GM21360 (cell line): ENCODE data around the gene MTA3.
"Not testable (repeated sequence)": the region's sequence is repeated elsewhere in the genome, so short reads cannot be mapped to it uniquely, and the experiment has no call there.

ENCODE experiments used
- ATAC-seq: cut with Tn5 transposase; IDR thresholded peaks from one replicate; pipeline ENCODE4 v1.9.1; 2021; ENCODE audit warnings: mild to moderate bottlenecking, moderate library complexity; ENCODE audit not compliant: unreplicated experiment

The MTA3 gene

DNA sequence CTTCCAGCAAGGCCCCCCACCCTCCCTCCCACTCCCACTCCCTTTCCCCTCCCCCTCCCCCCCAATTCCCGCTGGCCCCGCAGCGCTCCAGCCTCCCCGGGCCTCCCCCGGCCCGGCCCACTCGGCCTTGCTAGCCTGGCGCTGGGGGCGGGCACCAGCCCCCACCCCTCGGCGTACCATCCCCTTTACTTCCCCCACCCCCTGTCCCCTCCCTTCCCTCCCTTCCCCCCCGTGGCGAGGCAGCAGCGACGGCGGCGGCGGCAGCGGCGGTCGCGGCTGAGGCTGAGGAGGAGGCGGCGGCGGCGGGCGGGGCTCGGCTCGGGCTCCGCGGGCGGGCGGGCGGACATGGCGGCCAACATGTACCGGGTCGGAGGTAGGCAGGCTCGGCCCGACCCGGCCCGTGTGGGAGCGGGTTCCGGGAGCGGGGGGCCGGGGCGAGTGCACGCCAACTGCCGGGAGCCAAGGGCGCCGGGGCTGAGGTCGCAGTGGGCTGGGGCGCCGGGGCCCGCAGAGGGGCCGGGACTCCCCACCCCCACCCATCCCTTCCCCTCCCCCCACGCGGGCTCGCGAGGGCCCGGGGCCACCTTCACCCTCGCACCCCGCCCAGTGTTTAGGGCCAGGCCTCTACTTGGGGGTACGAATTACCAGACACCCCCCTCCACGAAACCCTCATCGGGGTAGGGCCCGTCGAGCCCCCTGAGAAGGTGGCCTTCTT lies at the start of gene MTA3:
TSS of gene MTA3 (plus strand) at position 232 of the 715 bp plus-strand sequence. CDS start at position 346, 114 bp downstream.
- ATAC-seq = no peak

DNA sequence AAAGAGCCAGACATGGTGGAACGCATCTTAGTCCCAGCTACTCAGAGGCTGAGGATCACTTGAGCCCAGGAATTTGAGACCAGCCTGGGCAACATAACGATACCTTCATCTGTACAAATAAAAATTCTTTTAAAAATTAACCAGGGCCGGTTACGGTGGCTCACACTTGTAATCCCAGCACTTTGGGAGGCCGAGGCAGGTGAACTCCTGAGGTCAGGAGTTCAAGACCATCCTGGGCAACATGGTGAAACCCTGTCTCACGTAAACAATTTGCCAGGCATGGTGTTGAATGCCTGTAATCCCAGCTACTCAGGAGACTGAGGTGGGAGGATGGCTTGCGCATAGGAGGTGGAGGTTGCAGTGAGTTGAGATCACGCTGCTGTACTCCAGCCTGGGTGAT lies 48.8 kb upstream of the MTA3 start:
- ATAC-seq = no peak

DNA sequence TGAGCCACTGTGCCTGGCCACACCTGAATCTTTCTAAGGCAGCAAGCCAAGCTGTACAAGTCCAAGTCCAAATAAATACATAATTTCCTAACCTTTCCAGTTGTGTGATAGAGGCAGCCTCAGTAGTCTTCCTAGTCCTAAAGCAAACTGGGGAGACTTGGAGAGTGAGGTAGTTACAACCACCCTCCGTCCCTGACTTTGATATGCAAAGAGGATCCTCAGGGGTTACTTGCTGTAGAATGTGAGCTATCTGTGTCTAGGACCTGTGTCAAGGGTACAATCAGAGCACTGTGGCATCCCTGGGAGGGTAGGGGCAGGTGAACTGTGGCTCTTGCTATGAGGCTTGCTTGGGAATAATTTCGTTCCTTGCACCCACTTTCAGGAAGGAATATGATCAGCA lies 46.4 kb upstream of the MTA3 start:
- no peak for ATAC-seq

DNA sequence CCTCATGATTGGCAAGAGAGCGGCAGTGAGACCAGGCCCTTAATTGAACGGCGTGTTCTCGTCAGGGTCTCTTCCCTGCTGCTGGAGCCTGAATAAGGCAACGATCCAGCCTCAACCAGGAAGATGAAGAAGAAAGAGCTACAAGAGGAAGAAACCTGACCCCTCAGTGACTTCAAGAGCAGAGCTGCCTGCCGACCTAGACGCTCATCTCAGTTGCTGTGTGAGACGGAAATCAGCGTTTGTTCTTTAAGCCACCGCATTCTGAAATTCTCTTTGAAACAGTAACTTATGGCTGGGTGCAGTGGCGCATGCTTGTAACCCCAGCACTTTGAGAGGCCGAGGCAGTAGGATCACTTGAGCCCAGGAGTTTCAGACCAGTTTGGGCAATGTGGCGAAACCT lies 45.1 kb upstream of the MTA3 start:
- no peak for ATAC-seq

DNA sequence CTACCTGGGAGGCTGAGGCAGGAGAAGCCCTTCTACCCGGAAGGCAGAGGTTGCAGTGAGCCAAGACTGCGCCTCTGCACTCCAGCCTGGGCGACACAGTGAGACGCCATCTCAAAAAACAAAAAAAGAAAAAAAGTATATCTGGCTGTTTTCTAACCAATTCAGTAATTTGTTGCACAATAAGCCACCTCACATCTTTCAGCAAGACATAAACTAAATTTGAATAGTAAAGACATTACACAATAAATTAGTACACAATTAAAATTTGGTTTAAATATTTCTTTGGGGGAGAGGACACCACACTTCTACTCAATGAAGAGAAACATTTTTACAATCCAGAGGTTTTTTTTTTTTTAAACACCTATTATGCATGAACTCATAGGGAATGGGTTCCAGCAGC lies 36.0 kb upstream of the MTA3 start:
- no peak for ATAC-seq

DNA sequence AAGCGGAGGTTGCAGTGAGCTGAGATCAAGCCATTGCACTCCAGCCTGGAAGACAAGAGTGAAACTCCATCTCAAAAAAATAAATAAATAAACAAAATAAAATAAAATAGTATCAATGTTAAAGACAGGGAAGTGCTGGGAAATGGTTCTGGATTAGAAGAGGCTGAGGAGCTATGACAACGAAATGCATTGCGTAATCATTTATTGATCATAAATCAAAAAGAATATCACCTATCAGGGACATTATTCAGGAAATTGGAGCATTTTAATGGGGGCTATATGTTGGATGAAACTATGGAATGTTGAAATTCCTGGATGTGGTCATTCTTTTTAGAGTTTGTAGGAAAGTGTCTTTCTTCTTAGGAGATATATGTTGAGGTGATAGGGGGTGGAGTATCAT lies 30.9 kb upstream of the MTA3 start:
- no peak for ATAC-seq

DNA sequence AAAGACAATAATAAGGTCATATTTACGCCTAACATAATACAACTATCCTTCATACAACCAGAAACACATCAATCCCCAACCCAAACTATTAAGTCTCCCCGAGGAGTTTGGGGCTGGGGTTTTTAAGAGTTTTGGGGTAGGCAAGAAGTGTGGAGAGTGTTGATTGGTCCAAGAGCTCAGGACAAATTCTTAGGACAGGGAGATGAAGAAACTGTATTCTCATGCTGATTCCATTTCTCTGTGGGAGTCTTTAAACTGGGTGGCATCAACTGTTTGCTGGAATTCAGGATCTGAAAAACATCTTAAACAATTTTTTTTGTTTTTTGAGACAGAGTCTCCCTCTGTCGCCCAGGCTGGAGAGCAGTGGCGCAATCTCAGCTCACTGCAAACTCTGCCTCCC lies 25.6 kb upstream of the MTA3 start:
- no peak for ATAC-seq

DNA sequence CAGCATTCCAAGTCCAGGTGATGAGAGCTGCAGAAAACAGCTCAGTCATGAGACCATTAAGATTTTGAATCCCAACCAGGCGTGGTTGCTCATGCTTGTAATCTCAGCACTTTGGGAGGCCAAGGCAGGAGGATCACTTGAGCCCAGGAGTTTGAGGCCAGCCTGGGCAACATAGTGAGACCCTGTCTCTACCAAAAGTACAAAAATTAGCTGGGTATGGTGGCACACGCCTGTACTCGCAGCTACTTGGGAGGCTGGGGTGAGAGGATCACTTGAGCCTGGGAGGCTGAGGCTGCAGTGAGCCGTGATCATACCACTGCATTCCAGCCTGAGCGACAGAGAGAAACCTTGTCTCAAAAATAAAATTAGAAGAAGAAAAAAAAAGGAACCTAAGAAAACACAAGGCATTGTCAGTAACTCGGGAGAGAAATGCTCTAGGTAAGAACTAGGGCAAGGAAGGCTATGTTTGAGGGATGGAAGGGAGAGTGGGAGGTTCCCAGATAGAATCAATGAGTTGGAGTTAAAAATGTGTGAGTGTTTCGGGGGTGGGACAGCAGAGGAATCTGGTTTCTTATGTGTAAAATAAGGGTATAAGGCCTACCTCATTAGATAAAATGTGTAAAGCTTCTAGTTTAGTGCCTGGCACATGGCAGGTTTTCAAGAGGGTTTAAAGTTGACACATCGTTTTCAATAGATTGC lies 23.3 kb upstream of the MTA3 start:
- ATAC-seq = no peak

DNA sequence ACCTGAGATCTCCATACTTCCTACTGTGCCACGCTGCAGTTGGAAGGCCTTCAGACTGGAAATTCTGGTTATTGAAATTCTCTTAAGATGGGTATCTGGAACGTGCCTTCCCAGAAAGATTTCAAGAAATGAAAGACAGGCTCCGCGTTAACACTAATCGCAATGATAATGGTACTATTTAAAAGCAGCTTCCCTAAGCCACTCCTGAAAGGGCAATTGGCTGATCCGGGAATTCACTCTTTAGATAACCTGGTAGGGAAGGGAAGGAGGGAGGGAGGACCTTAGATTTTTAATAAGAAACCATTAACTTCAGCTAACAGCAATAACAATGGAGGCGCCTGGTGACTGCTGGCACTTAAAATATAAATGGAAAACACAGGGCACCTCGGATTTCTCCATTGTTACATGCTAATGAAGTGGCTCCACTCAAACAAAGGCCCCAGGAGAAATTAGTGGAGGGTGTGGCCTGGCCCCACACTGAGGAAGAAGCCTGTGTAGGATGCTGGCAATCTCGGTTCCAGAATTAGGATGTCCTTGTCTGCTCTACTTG lies 22.5 kb upstream of the MTA3 start:
- no peak for ATAC-seq

DNA sequence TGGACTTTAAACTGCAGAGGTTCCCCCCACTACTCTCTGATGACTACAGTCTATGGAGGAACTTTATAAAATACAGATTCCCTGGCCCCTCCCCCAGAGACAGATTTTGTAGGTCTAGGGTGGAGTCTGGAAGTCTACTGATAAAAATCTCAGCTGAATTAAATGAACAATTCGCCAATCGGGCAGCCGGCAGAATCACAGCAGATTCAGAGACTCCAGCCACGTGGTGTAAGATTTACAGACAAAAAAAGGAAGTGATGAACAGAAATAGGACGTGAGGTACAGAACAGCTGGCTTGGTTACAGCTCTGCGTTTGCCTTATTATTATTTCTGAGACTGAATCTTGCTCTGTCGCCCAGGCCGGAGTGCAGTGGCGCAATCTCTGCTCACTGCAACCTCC lies 21.4 kb upstream of the MTA3 start:
- ATAC-seq = no peak

DNA sequence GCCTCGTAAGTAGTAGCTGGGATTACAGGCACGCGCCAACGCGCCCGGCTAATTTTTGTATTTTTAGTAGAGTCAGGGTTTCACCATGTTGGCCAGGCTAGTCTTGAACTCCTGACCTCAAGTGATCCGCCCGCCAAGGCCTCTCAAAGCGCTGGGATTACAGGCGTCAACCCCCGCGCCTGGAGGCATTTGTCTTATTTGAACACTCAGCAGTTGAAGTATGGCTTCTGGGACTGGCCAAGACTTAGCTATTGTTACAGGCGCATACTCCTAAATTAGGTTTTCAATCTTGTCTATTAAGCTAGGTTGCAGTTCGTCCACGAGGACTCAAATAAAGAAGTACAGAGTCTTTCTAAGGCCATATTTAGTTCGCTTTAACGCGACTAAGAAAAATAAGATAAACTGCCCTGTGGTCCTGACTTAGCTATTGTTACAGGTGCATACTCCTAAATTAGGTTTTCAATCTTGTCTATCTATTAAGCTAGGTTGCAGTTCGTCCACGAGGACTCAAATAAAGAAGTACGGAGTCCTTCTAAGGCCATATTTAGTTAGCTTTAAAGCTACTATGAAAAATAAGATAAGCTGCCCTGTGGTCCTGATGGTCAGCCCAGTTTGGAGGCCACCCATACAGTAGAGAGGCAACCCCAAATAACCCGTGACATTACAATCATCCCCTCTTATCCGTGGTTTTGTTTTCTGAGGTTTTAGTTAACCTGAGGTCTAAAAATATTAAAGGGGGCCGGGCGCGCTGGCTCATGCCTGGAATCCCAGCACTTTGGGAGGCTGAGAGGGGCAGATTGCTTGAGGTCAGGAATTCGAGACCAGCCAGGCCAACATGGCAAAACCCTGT lies 20.8 kb upstream of the MTA3 start:
- no peak for ATAC-seq

DNA sequence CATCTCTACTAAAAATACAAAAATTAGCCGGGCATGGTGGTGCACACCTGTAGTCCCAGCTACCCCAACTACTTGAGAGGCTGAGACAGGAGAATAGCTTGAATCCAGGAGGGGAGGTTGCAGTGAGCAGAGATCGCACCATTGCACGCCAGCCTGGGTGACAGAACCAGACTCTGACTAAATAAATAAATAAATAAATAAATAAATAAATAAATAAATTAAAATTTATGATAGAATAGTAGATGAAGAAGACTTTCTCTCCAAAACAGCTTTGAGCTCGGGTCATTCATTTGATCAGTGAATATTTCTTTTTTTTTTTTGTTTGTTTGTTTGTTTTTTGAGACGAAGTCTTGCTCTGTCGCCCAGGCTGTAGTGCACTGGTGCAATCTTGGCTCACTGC lies 17.6 kb upstream of the MTA3 start:
- no peak for ATAC-seq

DNA sequence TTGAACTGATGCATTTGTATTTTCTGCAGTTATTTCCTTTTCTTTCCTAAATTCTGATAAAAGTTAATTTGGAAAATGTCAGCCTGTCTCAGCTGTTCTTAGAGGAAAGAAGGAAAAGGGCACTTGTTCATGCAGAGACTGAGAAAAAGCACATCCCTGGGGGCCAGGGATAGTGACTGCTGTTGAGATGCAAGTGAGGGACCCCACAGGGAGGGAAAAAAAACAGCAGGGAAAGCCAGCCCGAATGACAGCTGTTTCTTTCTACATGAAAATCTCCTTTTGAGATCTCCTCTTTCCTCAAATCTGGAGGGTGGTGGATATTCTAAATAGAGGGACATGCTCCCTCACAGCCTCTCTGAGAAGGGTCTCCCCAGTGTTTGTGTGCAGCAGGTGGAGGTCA lies 14.0 kb upstream of the MTA3 start:
- ATAC-seq = no peak

DNA sequence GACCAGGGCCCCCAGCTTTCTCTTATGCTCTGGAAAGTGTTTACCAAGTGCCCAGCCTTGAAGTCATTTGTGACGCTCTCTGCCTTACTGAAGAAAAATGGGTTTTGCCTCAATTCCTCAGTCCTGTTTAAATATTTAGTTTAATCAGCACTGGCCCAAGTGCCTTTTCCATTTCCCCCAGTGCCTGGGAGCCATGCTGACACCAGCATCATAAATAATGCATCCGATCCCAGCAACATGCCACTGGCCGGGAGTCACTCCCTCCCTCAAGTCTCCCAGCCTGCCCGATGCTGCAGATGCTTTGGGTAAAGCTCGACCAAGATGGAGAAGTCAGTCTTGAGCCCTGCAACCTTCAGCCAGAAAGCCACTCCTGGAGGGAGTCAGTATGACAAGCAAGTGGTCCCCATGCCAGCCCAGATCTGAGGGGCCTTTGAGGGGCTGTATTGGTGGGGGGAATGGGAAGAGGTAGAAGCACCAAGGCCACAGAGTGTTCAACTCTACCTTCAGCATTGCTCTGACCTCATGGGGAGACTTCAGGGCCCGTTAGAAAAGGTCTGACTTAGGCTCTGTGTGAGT lies 12.0 kb upstream of the MTA3 start:
- no peak for ATAC-seq

DNA sequence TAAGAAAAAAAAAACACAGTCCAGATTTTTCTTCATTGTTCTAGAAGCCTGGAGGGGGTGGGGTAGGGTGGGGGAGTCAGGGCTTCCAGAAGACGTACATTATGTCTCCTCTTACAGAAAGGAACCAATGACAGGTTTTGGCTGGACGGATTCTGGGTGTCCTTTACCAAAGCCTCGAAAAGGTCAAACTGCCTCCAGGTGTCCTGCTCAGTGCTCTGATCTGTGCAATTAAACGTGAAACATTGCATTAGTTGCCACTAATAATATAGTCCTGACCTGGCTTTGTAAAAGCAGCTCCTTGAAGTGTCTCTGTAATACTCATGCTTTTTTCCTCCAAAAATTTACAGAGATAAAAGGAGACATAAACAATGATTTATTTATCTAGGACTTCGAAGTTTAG lies 11.1 kb upstream of the MTA3 start:
- ATAC-seq = no peak

DNA sequence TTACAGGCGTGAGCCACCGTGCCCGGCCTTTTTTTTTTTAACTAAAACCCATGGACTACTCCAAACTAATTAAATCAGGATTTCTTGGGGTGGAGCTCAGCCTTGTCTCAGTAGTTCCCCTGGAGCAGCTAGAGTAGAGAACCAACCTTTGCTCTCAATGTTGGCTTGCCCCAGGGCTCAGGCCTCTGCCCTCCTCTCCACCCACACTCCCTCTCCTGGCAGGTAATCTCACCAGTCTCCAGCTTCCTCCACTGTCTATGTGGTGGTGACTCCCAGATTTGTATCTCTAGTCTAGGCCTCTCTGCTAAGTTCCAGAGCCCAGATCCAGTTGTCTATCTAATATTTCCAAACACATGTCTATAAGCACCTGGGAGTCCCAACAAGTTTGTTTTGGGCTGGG lies 9.6 kb upstream of the MTA3 start:
- no peak for ATAC-seq

DNA sequence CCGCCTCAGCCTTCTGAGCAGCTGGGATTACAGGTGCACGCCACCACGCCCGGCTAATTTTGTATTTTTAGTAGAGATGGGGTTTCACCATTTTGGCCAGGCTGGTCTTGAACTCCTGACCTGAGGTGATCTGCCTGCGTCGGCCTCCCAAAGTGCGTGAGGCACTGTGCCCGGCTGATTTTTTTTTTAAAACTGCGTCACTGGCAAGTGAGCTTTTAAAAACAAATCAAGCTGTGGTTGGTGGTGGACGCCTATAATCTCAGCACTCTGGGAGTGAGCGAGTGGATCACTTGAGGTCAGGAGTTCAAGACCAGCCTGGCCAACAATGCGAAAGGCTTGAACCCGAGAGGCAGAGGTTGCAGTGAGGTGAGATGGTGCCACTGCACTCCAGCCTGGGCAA lies 8.3 kb upstream of the MTA3 start:
- not testable (repeated sequence) for ATAC-seq

DNA sequence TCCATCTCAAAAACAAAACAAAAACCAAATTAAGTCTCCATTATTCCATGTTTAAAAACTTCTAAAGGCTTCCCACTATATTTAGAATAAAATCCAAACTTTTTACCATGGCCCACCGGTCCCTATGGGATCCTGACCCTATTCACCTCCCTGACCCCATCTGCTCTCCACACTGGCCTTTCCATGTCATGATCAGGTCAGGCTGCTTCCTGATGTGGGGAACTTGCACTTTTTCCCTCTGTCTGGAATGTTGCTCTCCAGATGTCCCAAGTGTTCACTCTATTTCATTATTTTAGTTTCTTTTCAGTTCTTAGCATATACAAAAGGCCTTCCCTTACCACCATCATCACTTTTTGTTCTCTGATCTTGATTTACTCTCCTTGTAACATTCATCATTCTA lies 7.5 kb upstream of the MTA3 start:
- no peak for ATAC-seq

DNA sequence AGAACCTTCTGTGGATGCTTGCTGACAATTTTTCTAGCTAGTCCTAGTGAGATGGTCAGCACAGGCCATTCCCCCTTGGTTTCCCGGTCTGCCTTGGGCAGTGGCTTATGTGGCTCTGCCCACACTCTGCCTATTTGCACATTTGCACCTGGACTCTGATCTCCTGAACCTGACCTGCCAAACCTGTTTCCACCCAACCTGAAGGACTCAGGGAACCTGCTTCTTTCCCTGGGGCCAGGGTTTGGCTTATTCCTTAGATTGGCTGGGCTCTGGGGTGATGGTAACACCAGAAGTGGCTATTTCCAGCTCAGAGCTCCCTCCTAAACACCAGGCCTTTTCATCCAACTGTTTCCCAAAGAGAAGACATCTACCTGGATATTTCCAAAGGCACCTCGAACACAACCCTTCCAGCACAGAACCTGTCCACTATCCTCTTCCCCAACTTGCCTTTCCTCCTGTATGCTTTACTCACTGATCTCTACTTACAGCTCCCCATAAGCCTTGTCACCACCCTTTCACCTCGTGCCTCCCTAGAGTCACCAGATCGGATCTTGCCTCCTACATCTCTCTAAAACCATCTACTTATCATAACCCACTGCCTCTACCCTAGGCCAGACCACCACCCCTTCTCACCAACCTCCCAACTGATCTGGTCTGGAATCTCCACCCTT lies 5.8 kb upstream of the MTA3 start:
- no peak for ATAC-seq

DNA sequence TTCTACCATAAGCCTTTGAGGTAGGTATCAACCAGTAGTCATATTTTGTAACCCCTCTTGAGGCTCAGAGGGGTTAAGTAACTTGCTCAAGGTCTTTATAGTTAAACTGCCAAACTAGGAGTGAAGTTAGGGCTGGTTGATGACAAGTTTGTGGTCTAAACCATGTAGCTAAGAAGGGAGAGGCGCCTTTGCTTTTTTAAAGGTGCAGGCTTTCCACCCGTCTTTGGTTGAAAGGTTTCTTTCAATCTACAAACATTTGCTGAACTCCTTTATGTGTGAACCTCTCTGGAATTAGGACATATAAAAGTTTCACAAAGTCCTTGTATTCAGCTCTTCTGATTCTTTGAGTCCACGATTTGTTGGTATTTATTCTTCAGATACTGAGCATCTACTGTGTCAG lies 2.4 kb upstream of the MTA3 start:
- ATAC-seq = no peak
